ENCODE results near the gene ABO. TPM values are rescaled to one million over a fixed set of nuclear protein-coding genes. Genes with fewer than 3 reads are reported as not detected.
"Not testable (repeated sequence)": the region's sequence is repeated elsewhere in the genome, so short reads cannot be mapped to it uniquely, and the experiment has no call there.

The ABO gene
- total RNA-seq, 1 experiment from 2014 or later: not detected

- no peak for DNase-seq (ENCODE audit: low spot score)
- in situ Hi-C loops (cut with HindIII; ENCODE audit: low sequenced_read_pairs): no loop called here
Measured at GRCh38 chr9:133251773-133252172, 23.2 kb downstream of the ABO start.

DNA sequence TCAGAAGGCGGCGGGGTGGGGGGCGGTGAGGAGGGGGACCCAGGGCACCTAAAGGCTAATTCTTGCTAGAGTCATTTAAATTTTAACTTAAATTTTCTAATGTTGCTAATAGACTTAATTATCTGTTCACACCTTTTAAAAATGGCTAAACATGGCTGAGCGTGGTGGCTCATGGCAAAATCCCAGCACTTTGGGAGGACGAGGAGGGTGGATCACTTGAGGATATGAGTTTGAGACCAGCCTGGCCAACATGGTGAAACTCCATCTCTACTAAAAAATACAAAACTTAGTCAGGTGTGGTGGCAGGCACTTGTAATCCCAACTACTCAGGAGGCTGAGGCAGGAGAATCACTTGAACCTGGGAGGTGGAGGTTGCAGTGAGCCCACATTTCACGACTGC, 23.8 kb downstream of the ABO start:
- in situ Hi-C loops (cut with HindIII; ENCODE audit: low sequenced_read_pairs); DNase-seq (ENCODE audit: low spot score): not testable (repeated sequence)

- DNase-seq (ENCODE audit: low spot score): no peak
- in situ Hi-C loops (cut with HindIII; ENCODE audit: low sequenced_read_pairs): no loop called here
Measured at GRCh38 chr9:133250741-133251170, 24.2 kb downstream of the ABO start.

GRCh38 chr9:133249337-133249736, 25.7 kb downstream of the ABO start:
- DNase-seq (ENCODE audit: low spot score): no peak
- in situ Hi-C loops (cut with HindIII; ENCODE audit: low sequenced_read_pairs): no loop called here

DNA sequence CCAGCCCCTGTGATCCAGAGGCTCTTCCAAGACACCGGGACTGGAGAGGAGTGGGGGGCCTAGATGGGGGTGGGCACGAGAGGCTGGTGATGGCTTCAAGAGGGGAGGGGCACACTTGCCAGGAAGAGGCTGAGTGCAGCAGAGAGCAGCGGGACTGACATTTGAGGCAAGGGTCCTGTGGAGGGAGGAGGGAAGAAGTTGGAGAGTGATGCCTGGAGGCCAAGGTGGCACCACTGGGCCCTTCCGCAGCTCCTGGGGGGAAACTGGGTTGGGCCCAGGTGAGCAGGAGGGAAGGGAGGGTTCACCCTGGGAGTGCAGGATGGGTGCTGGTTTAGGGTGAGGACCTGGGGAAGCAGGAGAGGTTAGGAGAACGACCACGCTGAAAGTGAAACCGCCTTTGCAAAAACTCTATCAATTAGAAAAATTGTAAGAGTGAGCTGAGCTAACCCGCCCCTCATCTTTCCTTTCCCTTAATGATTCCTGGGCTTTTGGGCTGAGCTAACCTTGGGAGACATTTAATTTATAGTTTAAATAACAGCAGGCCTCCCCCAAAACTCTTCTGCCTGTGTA, 26.2 kb downstream of the ABO start:
- no peak for DNase-seq (ENCODE audit: low spot score)

DNA sequence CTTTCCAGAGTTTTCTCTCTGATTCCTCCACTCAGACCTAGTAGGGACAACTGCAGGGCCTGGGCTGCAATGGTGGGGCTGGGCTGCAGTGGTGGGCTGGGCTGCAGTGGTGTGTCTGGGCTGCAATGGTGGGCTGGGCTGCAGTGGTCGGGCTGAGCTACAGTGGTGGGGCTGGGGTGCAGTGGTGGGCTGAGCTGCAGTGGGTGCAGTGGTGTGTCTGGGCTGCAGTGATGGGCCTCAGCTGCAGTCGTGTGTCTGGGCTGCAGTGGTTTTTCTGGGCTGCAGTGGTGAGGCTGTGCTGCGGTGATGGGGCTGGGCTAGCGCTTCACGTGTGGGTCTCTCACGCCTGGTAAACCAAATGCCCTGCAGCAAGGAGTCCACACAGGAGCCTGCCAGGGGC, 27.4 kb downstream of the ABO start:
- in situ Hi-C loops (cut with HindIII; ENCODE audit: low sequenced_read_pairs): no loop called here
- no peak for DNase-seq (ENCODE audit: low spot score)

More for the DNA sequence above, 26.2 kb downstream of the ABO start:
- in situ Hi-C loops (cut with HindIII; ENCODE audit: low sequenced_read_pairs): no loop called here

GRCh38 chr9:133246991-133247390, 28.0 kb downstream of the ABO start:
- no peak for DNase-seq (ENCODE audit: low spot score)
- in situ Hi-C loops (cut with HindIII; ENCODE audit: low sequenced_read_pairs): no loop called here

- DNase-seq (ENCODE audit: low spot score): no peak
- in situ Hi-C loops (cut with HindIII; ENCODE audit: low sequenced_read_pairs): no loop called here
Measured at GRCh38 chr9:133246562-133246961, 28.4 kb downstream of the ABO start.

DNA sequence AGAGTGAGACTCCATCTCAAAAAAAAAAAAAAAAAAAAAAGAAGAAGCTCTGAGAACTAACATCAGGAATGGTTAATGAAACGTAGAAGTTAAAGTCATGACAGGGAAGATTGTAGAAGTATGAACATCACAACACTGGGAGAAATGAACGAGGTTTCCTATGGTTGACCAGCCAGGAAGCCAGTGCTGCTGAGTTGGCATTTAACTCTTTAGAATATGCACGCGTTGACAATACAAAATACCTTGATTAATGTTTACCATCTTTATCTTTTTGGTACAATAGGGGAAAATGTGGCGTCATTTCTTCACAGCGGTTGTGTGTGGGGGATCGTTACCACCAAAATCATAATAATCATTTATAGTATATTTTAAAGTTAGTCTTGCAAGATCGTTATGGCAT, 32.0 kb downstream of the ABO start:
- DNase-seq (ENCODE audit: low spot score): no peak
- in situ Hi-C loops (cut with HindIII; ENCODE audit: low sequenced_read_pairs): no loop called here

DNA sequence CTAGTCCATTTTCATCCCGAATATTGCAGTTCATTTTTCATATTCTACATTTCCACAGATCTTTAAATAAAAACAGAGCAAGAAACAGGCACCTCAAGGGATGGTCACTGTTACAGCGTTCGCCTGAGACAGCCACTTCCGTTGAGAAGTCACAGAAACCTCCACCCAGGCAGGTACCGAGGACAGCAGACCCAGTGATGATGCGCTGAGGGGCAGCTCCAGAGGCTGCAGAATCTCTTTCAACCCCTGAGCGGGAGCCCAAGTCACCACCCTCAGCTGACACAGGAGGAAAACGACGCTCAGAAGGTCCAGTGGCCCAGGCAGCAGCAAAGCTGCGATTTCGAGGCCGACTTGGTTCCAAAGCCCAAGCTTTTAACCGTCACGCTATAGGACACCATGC, 32.8 kb downstream of the ABO start:
- in situ Hi-C loops (cut with HindIII; ENCODE audit: low sequenced_read_pairs): no loop called here
- DNase-seq (ENCODE audit: low spot score): no peak

DNA sequence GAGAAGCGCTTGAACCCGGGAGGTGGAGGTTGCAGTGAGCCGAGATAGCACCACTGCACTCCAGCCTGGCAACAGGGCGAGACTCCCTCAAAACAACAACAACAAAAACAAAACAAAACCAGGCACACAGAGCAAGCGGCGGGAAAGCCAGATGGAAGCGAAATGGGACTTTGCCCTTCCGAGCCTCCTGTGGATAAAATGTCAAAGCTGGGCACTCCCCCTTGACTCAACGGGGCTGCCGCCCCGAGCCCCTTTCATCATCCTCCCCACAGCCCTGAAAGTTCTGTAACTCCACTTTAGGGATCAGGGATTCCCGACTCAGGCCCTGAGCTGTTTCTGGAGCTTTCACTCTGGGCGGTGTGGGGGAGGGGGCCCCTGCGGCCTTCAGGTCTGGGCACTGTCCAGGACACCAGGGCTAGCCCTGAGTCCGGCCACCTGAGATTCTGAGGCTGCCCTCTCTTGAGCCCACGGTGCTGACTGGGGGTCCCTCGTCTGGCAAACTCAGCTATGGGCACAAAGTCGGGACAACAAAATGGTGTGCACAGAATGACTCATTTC, 35.4 kb downstream of the ABO start:
- in situ Hi-C loops (cut with HindIII; ENCODE audit: low sequenced_read_pairs): no loop called here
- DNase-seq (ENCODE audit: low spot score): no peak

DNA sequence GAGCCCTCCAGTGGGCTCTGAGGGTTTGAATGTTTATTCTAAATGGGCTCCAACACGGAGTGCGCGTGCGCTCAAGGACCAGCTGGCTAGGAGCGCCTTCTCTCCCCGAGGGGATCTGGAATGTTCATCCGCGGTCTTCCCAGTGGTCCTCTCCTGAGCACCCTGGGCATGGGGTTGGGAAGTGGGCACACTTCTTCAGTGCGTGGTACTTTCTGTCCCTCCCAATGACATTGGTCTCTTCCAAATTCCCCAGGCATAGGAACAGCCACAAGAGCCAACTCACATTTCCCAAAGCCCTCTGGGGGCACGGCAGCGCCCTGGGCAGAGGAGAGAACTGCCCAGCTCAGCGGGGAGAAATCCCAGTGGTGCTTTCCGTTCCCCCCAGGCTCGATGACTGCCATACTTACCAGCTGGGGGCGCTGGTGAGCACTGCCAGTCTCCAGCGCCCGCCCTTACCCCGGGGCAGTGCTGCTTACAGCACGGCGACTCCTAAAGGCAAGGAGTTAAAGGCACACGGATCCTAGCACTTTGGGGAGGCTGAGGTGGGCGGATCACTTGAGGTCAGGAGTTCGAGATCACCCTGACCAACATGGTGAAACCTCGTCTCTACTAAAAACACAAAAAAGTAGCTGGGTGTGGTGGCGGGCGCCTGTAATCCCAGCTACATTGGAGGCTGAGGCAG, 36.0 kb downstream of the ABO start:
- peak; percentile 33 for DNase-seq (ENCODE audit: low spot score)
- in situ Hi-C loops (cut with HindIII; ENCODE audit: low sequenced_read_pairs): no loop called here

- DNase-seq (ENCODE audit: low spot score): peak; percentile 36
- in situ Hi-C loops (cut with HindIII; ENCODE audit: low sequenced_read_pairs): no loop called here
Measured at GRCh38 chr9:133238272-133238850, 36.6 kb downstream of the ABO start.

DNA sequence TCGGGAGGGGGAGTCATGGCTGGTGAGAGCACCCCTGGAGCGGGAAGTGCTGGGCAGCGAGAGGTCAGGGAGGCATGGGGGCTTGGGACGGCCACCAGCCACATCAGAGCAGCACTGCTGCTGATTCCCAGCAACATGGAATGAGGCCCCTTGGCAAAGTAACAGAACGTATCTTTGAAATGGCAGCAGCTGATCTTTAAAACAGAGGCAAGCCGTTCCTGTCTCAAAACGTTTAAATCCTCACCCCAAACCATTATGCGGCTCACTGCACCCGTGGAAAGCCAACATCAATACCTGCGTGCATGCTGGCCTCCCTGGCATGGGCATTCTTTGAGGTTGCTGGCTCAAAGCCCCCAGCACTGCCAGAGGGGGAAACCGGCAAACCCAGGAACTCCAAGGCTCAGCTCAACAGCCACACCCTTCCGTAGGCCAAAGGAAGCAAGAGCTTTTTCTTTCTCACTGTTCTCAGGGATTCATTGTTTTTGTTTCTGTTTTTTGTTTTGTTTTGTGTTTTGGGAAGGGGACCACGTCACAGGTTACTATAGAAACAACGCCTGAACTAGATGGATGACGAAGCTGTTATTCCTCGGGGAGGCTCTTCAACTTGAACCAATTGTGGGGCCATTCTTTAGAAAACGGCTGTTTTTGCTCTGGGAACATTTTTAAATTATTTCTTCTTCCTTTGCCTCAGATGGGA, 37.8 kb downstream of the ABO start:
- in situ Hi-C loops (cut with HindIII; ENCODE audit: low sequenced_read_pairs): no loop called here
- no peak for DNase-seq (ENCODE audit: low spot score)

GRCh38 chr9:133236291-133237034, 38.5 kb downstream of the ABO start:
- in situ Hi-C loops (cut with HindIII; ENCODE audit: low sequenced_read_pairs): not testable (repeated sequence)

DNA sequence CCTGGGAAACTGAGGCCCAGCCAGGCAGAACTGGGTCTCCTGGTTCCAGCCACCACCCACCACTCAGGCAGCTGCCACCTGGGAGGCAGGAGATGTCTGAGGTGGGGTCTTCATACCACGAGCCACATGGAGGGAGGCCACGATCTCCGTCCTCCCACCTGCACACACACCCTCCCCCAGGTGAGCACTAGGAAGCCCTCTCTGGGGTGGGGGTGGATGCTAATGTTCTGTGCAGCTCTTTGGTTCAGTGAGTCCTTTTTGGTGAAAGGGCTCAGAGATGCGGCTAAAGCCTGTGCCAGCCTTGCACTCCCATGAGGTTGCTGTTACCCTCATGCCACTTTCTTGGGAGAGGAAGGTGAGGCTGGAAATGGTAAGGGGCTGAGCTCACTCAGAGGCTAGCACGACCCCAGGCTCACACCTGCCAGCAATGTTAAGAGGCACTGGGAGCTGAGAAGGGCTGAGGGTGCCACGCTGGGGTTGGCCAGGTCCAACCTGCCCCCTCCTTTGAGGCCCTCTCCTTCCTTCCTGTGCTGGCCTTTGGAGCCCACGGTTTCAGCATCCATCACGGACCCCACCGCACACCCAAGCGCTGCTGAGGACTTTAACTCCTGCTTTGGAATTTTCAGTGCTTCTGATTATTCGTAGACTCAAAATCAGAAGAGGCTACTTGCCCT, 39.3 kb downstream of the ABO start:
- in situ Hi-C loops (cut with HindIII; ENCODE audit: low sequenced_read_pairs): no loop called here
- DNase-seq (ENCODE audit: low spot score): no peak

More at GRCh38 chr9:133236291-133237034, 38.5 kb downstream of the ABO start:
- DNase-seq (ENCODE audit: low spot score): not testable (repeated sequence)

DNA sequence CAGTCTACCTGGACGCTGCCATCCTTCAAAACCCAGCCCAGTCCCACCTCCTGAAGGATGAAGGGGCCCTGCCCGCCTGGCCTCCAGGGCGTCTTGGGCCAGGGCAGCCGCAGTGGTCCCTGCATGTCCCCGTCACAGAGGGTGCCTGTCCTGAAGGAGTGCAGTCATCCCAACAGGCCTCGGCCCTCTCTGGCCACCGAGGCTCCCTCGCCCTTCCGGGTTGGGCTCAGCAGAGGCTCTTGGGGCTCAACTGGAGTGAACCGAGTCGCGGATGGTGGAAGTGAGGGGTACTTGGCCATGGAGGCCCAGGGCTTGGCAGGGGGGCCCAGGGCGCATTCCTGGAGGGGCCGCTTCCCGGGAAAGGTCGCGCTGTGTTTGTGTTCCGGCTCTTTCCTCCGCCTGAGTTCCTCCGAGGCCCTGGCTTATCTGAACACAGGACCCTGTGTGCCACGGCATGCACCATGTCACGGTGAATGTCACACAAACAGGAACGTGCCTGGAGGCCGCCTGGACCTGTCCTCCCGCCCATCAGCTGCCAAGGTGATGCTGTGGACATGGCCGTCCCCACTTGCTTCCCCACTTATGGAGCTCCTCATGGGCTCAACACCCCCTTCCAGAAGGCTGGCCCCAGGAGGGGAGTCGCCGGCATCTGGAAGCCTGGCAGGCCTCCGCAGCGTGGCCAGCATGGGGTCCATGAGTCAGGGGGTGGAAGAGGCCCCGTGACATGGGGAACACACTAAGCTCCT, 40.3 kb downstream of the ABO start:
- DNase-seq (ENCODE audit: low spot score): no peak
- in situ Hi-C loops (cut with HindIII; ENCODE audit: low sequenced_read_pairs): no loop called here

All from G401 (cell line).